Left lung (tissue), 10 donors: ENCODE data around the gene DIP2C. TPM values are rescaled to one million over a fixed set of nuclear protein-coding genes. Genes with fewer than 3 reads are reported as not detected.

ENCODE experiments used
- ATAC-seq: fragments of 200-7000 bp; cut with Tn5 transposase; one replicate; pipeline ENCODE4 v1.9.1; 2020; ENCODE audit warnings: moderate library complexity
- DNase-seq, 4 donors: peaks; one replicate each; pipeline ENCODE4 v3.0.0-alpha.2; 2013 to 2020
- H3K27ac ChIP-seq, 2 donors: fragments of 200-600 bp; sonication (generic) in 1 of 2; one replicate each; pipeline versions ENCODE4 v1.5.0 to v1.8.0; 2020 to 2021
- H3K27me3 ChIP-seq, 2 donors: fragments of 200-600 bp; sonication (generic) in 1 of 2; one replicate each; pipeline versions ENCODE4 v1.5.0 to v1.8.0; 2020 to 2021
- H3K36me3 ChIP-seq, 2 donors: fragments of 200-600 bp; sonication (generic) in 1 of 2; one replicate each; pipeline versions ENCODE4 v1.5.0 to v1.8.0; 2020 to 2021
- H3K4me1 ChIP-seq, 2 donors: fragments of 200-600 bp; one replicate each; pipeline ENCODE4 v1.8.0; 2021
- H3K4me3 ChIP-seq, 2 donors: fragments of 200-600 bp; sonication (generic) in 1 of 2; one replicate each; pipeline versions ENCODE4 v1.5.0 to v1.8.0; 2020 to 2021; ENCODE audit warnings: mild to moderate bottlenecking in 1 of 2
- H3K9me3 ChIP-seq, 2 donors: fragments of 200-600 bp; sonication (generic) in 1 of 2; one replicate each; pipeline versions ENCODE4 v1.5.0 to v1.8.0; 2020 to 2021
- intact Hi-C, 2 donors: fragments of 100-400 bp; cut with DNase I; formaldehyde crosslinking; loops; one replicate each; pipeline versions ENCODE4 v1.11.2 to v1.14.2; 2022
- polyA plus RNA-seq, 6 donors: library from polyadenylated mRNA; unstranded; fragments of 120-200 nt; gene quantifications; one replicate each; pipeline ENCODE4 v1.2.1, GENCODE V29; 2013; ENCODE audit not compliant: insufficient read length in 6 of 6
- total RNA-seq, 2 donors: library from RNA; stranded (reverse); fragmentation: NEBNext Ultra II Directional; extraction: Animal tissue kit (Norgen Biotek cat#: 25700); gene quantifications; one replicate each; pipeline ENCODE4 v1.2.1, GENCODE V29; 2021
- TF ChIP-seq, protein P1 (sequence below), 2 donors: fragments of 200-600 bp; sonication (generic) in 1 of 2; IDR thresholded peaks; one replicate each; pipeline versions ENCODE4 v1.5.0 to v1.8.0; 2021; ENCODE audit warnings: antibody characterized with exemption in 2 of 2
- donor health status: DM: no; HTN: yes; CAD: no.
- donor health status: DM: no; HTN: no; CAD: no.

DIP2C gene
- total and polyA plus RNA-seq, 8 donors: 10.5 to 22.5 (median 19.5) TPM

DNA sequence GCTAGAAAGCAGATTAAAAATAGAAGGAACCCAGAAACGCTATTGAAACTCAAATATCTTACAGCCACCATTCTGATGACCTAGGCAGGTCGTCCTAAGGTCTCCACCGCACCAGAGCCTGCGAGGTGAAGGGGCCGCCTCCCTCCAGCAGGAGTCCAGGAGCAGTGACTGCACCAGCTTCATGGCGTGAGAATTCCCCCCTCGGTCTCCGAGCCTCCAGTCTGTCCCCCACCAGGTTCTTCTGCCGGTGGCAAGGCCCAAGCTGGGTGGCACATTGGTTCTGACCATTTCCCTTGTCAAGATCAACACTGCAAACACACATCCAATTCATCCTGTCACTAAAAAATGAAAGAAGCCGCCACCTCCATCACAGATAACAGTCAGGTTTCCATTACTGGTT is 98.7 kb downstream of the DIP2C start:
- Histone ChIP-seq H3K4me1 (no peaks in the 10 kb centered on the region), H3K4me3 (no peak overlapping the region), H3K9me3 (no peaks in the 10 kb centered on the region), H3K27me3 (no peaks in the 10 kb centered on the region), H3K36me3 (no peaks in the 10 kb centered on the region), H3K27ac (no peak overlapping the region)
- ATAC-seq (no peak), DNase-seq (no peak)
- intact Hi-C loops: no loop called here
- TF ChIP-seq, protein P1, sequence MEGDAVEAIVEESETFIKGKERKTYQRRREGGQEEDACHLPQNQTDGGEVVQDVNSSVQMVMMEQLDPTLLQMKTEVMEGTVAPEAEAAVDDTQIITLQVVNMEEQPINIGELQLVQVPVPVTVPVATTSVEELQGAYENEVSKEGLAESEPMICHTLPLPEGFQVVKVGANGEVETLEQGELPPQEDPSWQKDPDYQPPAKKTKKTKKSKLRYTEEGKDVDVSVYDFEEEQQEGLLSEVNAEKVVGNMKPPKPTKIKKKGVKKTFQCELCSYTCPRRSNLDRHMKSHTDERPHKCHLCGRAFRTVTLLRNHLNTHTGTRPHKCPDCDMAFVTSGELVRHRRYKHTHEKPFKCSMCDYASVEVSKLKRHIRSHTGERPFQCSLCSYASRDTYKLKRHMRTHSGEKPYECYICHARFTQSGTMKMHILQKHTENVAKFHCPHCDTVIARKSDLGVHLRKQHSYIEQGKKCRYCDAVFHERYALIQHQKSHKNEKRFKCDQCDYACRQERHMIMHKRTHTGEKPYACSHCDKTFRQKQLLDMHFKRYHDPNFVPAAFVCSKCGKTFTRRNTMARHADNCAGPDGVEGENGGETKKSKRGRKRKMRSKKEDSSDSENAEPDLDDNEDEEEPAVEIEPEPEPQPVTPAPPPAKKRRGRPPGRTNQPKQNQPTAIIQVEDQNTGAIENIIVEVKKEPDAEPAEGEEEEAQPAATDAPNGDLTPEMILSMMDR (IDR thresholded peaks at IDR 0.05): no peak

DNA sequence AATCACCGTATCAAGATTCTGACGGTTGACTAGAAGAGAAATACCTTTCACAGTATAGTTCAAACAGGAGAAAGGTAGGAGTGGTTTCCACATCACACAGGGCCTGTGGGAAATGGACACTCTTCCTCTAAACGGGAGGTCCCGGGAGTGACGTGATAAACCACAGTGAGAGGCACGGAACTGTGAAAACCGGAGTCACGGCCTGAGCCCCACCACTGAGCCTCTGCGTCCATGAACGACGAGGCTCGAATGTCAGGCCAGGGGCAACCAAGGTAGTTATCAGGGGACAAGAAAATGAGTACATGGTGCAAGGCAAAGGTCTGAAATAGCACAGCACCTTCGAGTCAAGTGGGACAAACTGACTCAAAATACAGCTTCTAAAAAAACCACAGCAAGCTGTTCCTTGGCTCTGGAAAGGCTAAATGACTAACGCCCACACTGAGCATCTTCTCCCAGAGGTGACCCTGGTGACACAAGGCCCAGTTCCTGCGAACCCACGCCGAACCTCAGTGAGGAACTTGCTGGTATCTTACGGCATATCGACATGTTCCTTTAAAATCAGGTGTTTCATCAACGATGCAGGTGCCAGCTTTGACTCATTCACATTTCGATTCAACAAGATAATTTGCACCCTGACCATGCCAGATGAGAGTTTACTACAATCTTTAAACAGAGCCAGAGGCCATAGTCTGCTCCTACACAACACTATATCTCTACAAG is 99.3 kb downstream of the DIP2C start:
- H3K27ac ChIP-seq: no peak overlapping the region
- ATAC-seq (no peak), DNase-seq (no peak)
- TF ChIP-seq, protein P1 (IDR thresholded peaks at IDR 0.05): no peak
- intact Hi-C loops: no loop called here
- no peak overlapping the region for H3K4me3 ChIP-seq
- no peaks in the 10 kb centered on the region for H3K4me1 ChIP-seq
- no peaks in the 10 kb centered on the region for H3K27me3 ChIP-seq
- no peaks in the 10 kb centered on the region for H3K9me3 ChIP-seq
- no peaks in the 10 kb centered on the region for H3K36me3 ChIP-seq

DNA sequence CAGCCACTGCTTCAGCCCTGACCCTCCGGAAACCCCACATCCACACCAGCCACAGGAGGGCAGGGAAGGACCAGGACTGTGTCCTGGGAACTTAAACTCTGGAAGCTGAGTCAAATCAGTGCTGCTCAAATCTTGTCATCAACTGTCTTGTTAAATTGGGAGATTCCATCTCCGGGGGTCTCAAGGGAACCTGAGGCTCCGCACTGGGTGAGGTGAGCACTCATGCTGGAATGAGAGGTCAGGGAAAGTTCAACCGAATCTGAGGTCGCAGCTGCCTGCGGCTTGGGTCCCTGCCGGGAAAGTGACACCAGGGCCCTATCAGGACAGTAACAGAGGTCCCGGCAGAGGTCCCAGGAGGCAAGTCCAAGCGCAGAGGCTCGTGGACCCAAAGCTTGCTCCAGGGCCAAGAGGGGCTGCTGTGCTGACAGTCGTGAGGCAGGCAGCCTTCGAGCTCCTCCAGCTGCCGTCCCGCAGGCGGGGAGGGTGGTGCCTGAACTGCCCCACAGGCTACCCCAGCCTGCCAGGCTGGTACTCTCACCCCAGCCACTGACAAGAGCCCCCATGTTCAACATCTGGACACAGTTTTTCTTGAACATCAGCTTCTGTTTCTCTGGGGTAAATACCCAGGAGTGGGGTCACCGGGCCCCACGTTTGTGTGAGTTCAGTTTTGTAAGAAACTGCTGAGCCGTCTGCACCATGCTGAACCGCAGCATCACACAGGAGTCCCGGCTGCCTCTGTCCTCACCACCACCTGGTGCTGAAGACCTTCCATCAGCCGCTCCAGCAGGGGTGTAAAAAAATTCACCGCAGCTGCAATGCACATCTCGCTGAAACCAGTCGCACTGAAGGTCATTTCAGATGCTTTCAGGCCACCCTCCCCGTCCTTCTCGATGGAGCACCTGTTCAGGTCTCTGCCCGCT is 101.0 kb downstream of the DIP2C start:
- Histone ChIP-seq H3K27ac (no peak overlapping the region), H3K27me3 (no peaks in the 10 kb centered on the region), H3K4me3 (no peak overlapping the region), H3K36me3 (no peaks in the 10 kb centered on the region), H3K9me3 (no peaks in the 10 kb centered on the region), H3K4me1 (no peaks in the 10 kb centered on the region)
- DNase-seq (no peak), ATAC-seq (peak; percentile 42)
- TF ChIP-seq, protein P1 (IDR thresholded peaks at IDR 0.05): no peak
- intact Hi-C loops: no loop called here

DNA sequence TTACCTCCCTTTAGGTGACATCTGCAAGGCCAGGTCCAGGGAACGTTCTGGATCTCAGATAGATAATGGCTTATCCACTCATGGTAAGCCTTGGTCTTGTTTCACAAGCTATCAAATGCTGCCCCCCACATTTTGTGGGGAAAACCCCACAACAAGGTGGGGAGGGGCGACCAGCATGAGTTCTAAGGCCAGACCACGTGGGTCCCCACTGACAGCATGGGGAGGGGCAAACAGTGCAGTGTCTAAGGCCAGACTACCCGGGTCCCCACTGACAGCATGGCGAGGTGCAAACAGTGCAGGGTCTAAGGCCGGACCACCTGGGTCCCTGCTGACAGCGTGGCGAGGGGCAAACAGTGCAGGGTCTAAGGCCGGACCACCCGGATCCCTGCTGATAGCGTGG is 102.8 kb downstream of the DIP2C start:
- ATAC-seq: no peak
- intact Hi-C loops: no loop called here
- no peaks in the 10 kb centered on the region for H3K27me3 ChIP-seq
- H3K9me3 ChIP-seq: no peaks in the 10 kb centered on the region
- DNase-seq: no peak
- H3K27ac ChIP-seq: no peak overlapping the region
- no peaks in the 10 kb centered on the region for H3K4me1 ChIP-seq
- TF ChIP-seq, protein P1 (IDR thresholded peaks at IDR 0.05): no peak
- H3K4me3 ChIP-seq: no peak overlapping the region
- H3K36me3 ChIP-seq: no peaks in the 10 kb centered on the region

DNA sequence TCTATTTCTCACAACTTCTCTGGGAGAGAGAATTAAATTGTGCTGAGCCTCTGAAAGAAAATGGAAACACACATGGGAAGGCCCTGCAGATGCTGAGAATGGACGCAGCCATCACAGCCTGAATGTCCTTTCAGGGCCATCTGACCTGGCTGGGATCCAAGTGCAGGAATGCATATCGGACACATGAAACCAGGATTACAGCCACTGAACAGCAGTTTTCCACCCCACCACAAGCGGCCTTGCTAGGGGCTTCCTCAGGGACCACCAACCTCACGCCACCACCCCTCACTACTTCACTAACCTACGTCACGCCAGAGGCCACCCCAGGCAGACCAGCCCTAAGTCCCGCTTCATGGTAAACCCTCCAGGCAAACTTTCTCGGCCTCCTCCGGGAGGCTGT is 103.3 kb downstream of the DIP2C start:
- DNase-seq (no peak), ATAC-seq (no peak)
- Histone ChIP-seq H3K9me3 (no peaks in the 10 kb centered on the region), H3K4me1 (peaks cover 0 to under 1% of the 10 kb centered on the region in 2 donors), H3K27ac (no peak overlapping the region), H3K27me3 (no peaks in the 10 kb centered on the region), H3K4me3 (no peak overlapping the region), H3K36me3 (no peaks in the 10 kb centered on the region)
- TF ChIP-seq, protein P1 (IDR thresholded peaks at IDR 0.05): no peak
- intact Hi-C loops: no loop called here
